H9 (cell line): ENCODE data around the gene ZNF423. TPM values are rescaled to one million over a fixed set of nuclear protein-coding genes. Genes with fewer than 3 reads are reported as not detected.

Experiments used
- DNase-seq: peaks from one replicate; pipeline ENCODE4 v3.0.0-alpha.2; 2017
- H2AFZ ChIP-seq: one replicate; pipeline ENCODE4 v1.6.1; 2013; ENCODE audit warnings: mild to moderate bottlenecking, low read length, control low read depth, moderate library complexity
- H2AK5ac ChIP-seq: 2 replicates; pipeline ENCODE4 v1.6.1; 2013; ENCODE audit warnings: low read length, control low read depth, mixed read lengths; ENCODE audit not compliant: insufficient read length
- H2BK120ac ChIP-seq: one replicate; pipeline ENCODE4 v1.6.1; 2013; ENCODE audit warnings: low read depth, mild to moderate bottlenecking, low read length, control low read depth, inconsistent platforms; ENCODE audit not compliant: poor library complexity, severe bottlenecking
- H2BK12ac ChIP-seq: 2 replicates; pipeline ENCODE4 v1.6.1; 2013; ENCODE audit warnings: low read length, control low read depth, mixed read lengths, low read depth; ENCODE audit not compliant: insufficient read length
- H2BK15ac ChIP-seq: 2 replicates; pipeline ENCODE4 v1.6.1; 2013; ENCODE audit warnings: low read depth, low read length, control low read depth
- H2BK20ac ChIP-seq: one replicate; pipeline ENCODE4 v1.6.1; 2013; ENCODE audit warnings: low read depth, mild to moderate bottlenecking, low read length, control low read depth, inconsistent platforms; ENCODE audit not compliant: poor library complexity, severe bottlenecking
- H2BK5ac ChIP-seq: 2 replicates; pipeline ENCODE4 v1.6.1; 2013; ENCODE audit warnings: low read length, control low read depth, mixed read lengths; ENCODE audit not compliant: insufficient read length
- H3K14ac ChIP-seq: 2 replicates; pipeline ENCODE4 v1.6.1; 2013; ENCODE audit warnings: low read length, control low read depth; ENCODE audit not compliant: insufficient read depth
- H3K18ac ChIP-seq: 2 replicates; pipeline ENCODE4 v1.6.1; 2013; ENCODE audit warnings: low read depth, mild to moderate bottlenecking, mixed read lengths, low read length, control low read depth; ENCODE audit not compliant: insufficient read length
- H3K23ac ChIP-seq: 2 replicates; pipeline ENCODE4 v1.6.1; 2013; ENCODE audit warnings: low read length, control low read depth, mixed read lengths, low read depth; ENCODE audit not compliant: insufficient read length
- H3K23me2 ChIP-seq: 2 replicates; pipeline ENCODE4 v1.6.1; 2013; ENCODE audit warnings: low read depth, mild to moderate bottlenecking, mixed read lengths, low read length, control low read depth; ENCODE audit not compliant: insufficient read length, poor library complexity, severe bottlenecking
- H3K27ac ChIP-seq: 2 replicates; pipeline ENCODE4 v1.5.1; 2013; ENCODE audit warnings: low read length, control low read depth, mixed read lengths, low read depth; ENCODE audit not compliant: insufficient read length
- H3K27me3 ChIP-seq: 2 replicates; pipeline ENCODE4 v1.6.1; 2013; ENCODE audit warnings: low read length, control low read depth, inconsistent platforms; ENCODE audit not compliant: insufficient read depth
- H3K4ac ChIP-seq: 2 replicates; pipeline ENCODE4 v1.6.1; 2013; ENCODE audit warnings: low read depth, mild to moderate bottlenecking, control low read depth, inconsistent platforms, low read length, moderate library complexity
- H3K4me1 ChIP-seq: 2 replicates; pipeline ENCODE4 v1.6.1; 2013; ENCODE audit warnings: low read length, control low read depth, inconsistent platforms; ENCODE audit not compliant: insufficient read depth
- H3K4me2 ChIP-seq: 2 replicates; pipeline ENCODE4 v1.6.1; 2013; ENCODE audit warnings: low read length, control low read depth, mixed read lengths; ENCODE audit not compliant: insufficient read length, insufficient read depth
- H3K56ac ChIP-seq: 2 replicates; pipeline ENCODE4 v1.6.1; 2013; ENCODE audit warnings: low read depth, mild to moderate bottlenecking, mixed read lengths, low read length, control low read depth; ENCODE audit not compliant: insufficient read length
- H3K79me1 ChIP-seq: 2 replicates; pipeline ENCODE4 v1.6.1; 2013; ENCODE audit warnings: low read depth, mild to moderate bottlenecking, moderate library complexity, low read length, control low read depth, inconsistent platforms; ENCODE audit not compliant: insufficient read depth, poor library complexity, severe bottlenecking
- H3K79me2 ChIP-seq: 2 replicates; pipeline ENCODE4 v1.6.1; 2013; ENCODE audit warnings: low read length, control low read depth, inconsistent platforms; ENCODE audit not compliant: insufficient read depth
- H3K9ac ChIP-seq: 2 replicates; pipeline ENCODE4 v1.6.1; 2013; ENCODE audit warnings: low read length, control low read depth, mixed read lengths; ENCODE audit not compliant: insufficient read length; ENCODE audit errors: extremely low read depth
- H3K9me3 ChIP-seq: one replicate; pipeline ENCODE4 v1.6.1; 2013; ENCODE audit warnings: low read depth, low read length, inconsistent platforms; ENCODE audit not compliant: control insufficient read depth
- H3T11ph ChIP-seq: one replicate; pipeline ENCODE4 v1.6.1; 2013; ENCODE audit warnings: mild to moderate bottlenecking, low read length, control low read depth, inconsistent platforms
- H4K20me1 ChIP-seq: one replicate; pipeline ENCODE4 v1.6.1; 2013; ENCODE audit not compliant: control insufficient read depth, insufficient read length, insufficient read depth
- H4K5ac ChIP-seq: 2 replicates; pipeline ENCODE4 v1.6.1; 2013; ENCODE audit warnings: low read depth, mild to moderate bottlenecking, mixed read lengths, low read length, control low read depth; ENCODE audit not compliant: insufficient read length
- H4K8ac ChIP-seq: replicated peaks from 2 replicates; pipeline ENCODE4 v1.6.1; 2013; ENCODE audit warnings: low read length, control low read depth, mixed read lengths, low read depth; ENCODE audit not compliant: insufficient read length
- H4K91ac ChIP-seq: 2 replicates; pipeline ENCODE4 v1.6.1; 2013; ENCODE audit warnings: low read depth, mild to moderate bottlenecking, moderate library complexity, mixed read lengths, low read length, control low read depth; ENCODE audit not compliant: insufficient read length
- H3K27ac Mint-ChIP-seq, 3 experiments: 2 replicates in 2 of 3; 3 replicates in 1 of 3; pipeline ENCODE4 v1.8.0; 2020 to 2021; ENCODE audit warnings: mixed read lengths in 3 of 3, mild to moderate bottlenecking in 1 of 3, moderate library complexity in 1 of 3
- H3K27me3 Mint-ChIP-seq: 2 replicates; pipeline ENCODE4 v1.8.0; 2021; ENCODE audit warnings: low read depth, mild to moderate bottlenecking, moderate library complexity, mixed read lengths
- H3K36me3 Mint-ChIP-seq, 3 experiments: 2 replicates in 2 of 3; 3 replicates in 1 of 3; pipeline ENCODE4 v1.8.0; 2020 to 2021; ENCODE audit warnings: low read depth in 3 of 3, mixed read lengths in 3 of 3; ENCODE audit not compliant: insufficient read depth in 1 of 3
- H3K4me1 Mint-ChIP-seq, 2 experiments: 2 replicates each; pipeline ENCODE4 v1.8.0; 2020; ENCODE audit warnings: mixed read lengths in 2 of 2
- H3K4me3 Mint-ChIP-seq, 2 experiments: 2 replicates in 1 of 2; 3 replicates in 1 of 2; pipeline ENCODE4 v1.8.0; 2020 to 2021; ENCODE audit warnings: mild to moderate bottlenecking in 2 of 2, mixed read lengths in 2 of 2, moderate library complexity in 1 of 2
- H3K9me3 Mint-ChIP-seq, 2 experiments: 2 replicates in 1 of 2; 3 replicates in 1 of 2; pipeline ENCODE4 v1.8.0; 2020; ENCODE audit warnings: mild to moderate bottlenecking in 2 of 2, mixed read lengths in 2 of 2, moderate library complexity in 1 of 2
- CTCF ChIP-seq: fragments of 200-600 bp; sonication (generic); conservative IDR thresholded peaks from 3 replicates; pipeline ENCODE4 v1.8.0; 2021; ENCODE audit warnings: antibody characterized with exemption, mild to moderate bottlenecking
- WGBS: extraction: QIAGEN DNeasy Blood & Tissue Kit; methylation state at CpG from one replicate; pipeline ENCODE4 v1.1.7; 2013; ENCODE audit warnings: missing lambda C conversion rate, low lambda C conversion rate, mixed read lengths; ENCODE audit not compliant: insufficient read length; ENCODE audit errors: extremely low coverage; 5-methylcytosine and 5-hydroxymethylcytosine counted together
- total RNA-seq: library from RNA; stranded (reverse); gene quantifications from 2 replicates; pipeline ENCODE4 v1.2.1, GENCODE V29; 2021

Gene ZNF423
- total RNA-seq, 1 experiment from 2014 or later: 51.5 TPM

DNA sequence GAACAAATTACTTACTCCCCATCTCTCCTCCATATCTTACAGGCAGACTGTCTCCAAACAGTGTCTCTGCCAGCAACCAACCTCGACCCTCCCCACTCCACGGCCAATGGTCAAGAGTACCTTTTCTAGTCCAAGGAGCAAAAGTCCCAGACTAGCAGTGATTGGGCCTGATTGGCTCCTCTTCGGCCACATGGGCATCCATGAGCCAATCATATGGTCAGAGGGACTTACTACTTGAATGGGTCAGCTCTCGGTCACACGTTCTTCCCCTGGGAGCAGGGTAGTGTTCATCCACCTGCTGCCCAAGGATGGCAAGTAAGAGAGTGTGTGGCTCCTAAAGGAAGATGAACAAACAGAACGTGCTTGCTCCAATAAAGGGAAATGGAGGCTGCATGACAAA, 397.7 kb downstream of the ZNF423 start:
- no peak overlapping the region for H3K4me3 Mint-ChIP-seq
- Histone ChIP-seq H2BK15ac (no peak overlapping the region), H2AK5ac (no peak overlapping the region), H4K91ac (no peak overlapping the region), H4K20me1 (no peaks in the 10 kb centered on the region), H4K5ac (no peak overlapping the region), H3K4me1 (no peaks in the 10 kb centered on the region), H3K9me3 (no peaks in the 10 kb centered on the region), H2BK120ac (no peak overlapping the region), H2BK20ac (no peak overlapping the region), H2AFZ (no peak overlapping the region), H3K14ac (no peak overlapping the region), H3K27me3 (no peaks in the 10 kb centered on the region), H3K23ac (no peak overlapping the region), H3K79me2 (no peaks in the 10 kb centered on the region), H2BK12ac (no peak overlapping the region), H3K27ac (no peak overlapping the region), H3K79me1 (no peaks in the 10 kb centered on the region), H3K4ac (no peak overlapping the region), H3K9ac (no peak overlapping the region), H4K8ac (no peak overlapping the region), H3K18ac (no peak overlapping the region), H2BK5ac (no peak overlapping the region), H3K56ac (no peak overlapping the region), H3K4me2 (no peak overlapping the region), H3K23me2 (no peaks in the 10 kb centered on the region), H3T11ph (no peak overlapping the region)
- H3K27me3 Mint-ChIP-seq: peaks cover 16% of the 10 kb centered on the region
- WGBS: no CpG with 5 or more reads among the region's 6 CpGs
- peaks cover 0 to 4% of the 10 kb centered on the region in 2 experiments; a peak in 2 of 5 replicates for H3K9me3 Mint-ChIP-seq
- peaks cover 2 to 12% of the 10 kb centered on the region in 2 experiments; a peak in 3 of 4 replicates for H3K4me1 Mint-ChIP-seq
- TF ChIP-seq CTCF: no peak
- H3K27ac Mint-ChIP-seq: no peak overlapping the region
- H3K36me3 Mint-ChIP-seq: peaks cover 0 to 5% (median 0%) of the 10 kb centered on the region in 3 experiments; a peak in 1 of 7 replicates
- peak; percentile 17 for DNase-seq
